ENCODE data around the gene PIGM. TPM values are rescaled to one million over a fixed set of nuclear protein-coding genes. Genes with fewer than 3 reads are reported as not detected.

The PIGM gene
- total RNA-seq, 1 experiment from 2014 or later, result 4.6 TPM

DNA sequence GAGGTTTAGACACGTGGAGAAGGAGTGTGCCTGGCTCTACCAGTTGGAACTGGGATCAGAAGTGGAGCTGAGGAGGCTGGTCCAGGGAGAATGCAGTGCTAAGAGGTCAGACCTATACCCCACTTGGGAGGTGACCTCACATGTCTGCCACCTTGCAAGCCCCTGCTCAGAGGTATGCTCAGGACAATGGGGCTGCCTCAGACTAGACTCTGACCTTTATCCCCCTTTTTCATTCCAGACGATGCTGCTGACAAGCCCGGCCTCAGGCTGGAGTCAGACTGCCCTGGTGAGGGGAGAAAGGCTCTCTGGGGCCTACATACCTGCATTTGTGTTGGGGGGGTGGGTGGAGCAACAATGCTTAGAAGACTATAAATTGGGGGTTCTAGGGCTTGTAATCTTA is 33.0 kb upstream of the PIGM start:
- BruUV-seq (replicated peaks), result no TSS peak
- Histone ChIP-seq H3K9me3 (ENCODE audit: low read depth, low read length, poor library complexity, severe bottlenecking) (no peaks in the 10 kb centered on the region), H3K4me3 (ENCODE audit: low read depth, low read length, poor library complexity, severe bottlenecking) (no peak overlapping the region), H3K36me3 (ENCODE audit: insufficient read depth, low read length, poor library complexity, severe bottlenecking) (no peaks in the 10 kb centered on the region), H3K27ac (ENCODE audit: low read depth, low read length, poor library complexity, severe bottlenecking) (no peak overlapping the region), H3K4me1 (ENCODE audit: insufficient read depth, low read length, poor library complexity, severe bottlenecking) (no peaks in the 10 kb centered on the region), H3K27me3 (replicated peaks; ENCODE audit: insufficient read depth, low read depth, low read length, poor library complexity) (peaks cover 4% of the 10 kb centered on the region)
- ChIA-PET POLR2A (ENCODE audit: low non-redundant PET) (no interaction called here), CTCF (no interaction called here)
- TF ChIP-seq EZH2 (IDR thresholded peaks at IDR 0.05; ENCODE audit: borderline replicate concordance, low read depth, low read length, poor library complexity, severe bottlenecking), result no peak
- TF ChIP-seq CTCF (conservative IDR thresholded peaks at IDR 0.05; ENCODE audit: low read depth, low read length), result no peak
- DNase-seq (ENCODE audit: low spot score), result no peak
- intact Hi-C loops (cut with micrococcal nuclease; ENCODE audit: unreplicated experiment), result no loop called here

DNA sequence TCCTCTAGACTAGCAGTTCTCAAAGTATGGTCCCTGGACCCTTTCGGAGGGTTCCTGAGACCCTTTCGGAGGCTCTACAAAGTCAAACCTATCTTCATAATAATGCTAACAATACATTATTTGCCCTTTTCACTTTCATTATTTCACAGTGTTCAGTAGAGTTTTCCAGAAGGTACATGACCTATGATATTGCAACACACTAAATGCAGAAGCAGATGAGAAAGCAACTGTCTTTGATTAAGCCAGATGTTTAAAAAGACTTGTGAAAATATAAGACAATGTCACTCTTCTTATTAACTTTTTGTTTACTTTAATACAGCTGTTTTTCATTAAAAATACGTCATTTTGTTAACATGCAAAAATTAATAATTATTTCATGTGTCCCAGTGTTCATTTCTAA is 32.4 kb upstream of the PIGM start:
- H3K4me1 ChIP-seq (ENCODE audit: insufficient read depth, low read length, poor library complexity, severe bottlenecking), result no peaks in the 10 kb centered on the region
- H3K27ac ChIP-seq (ENCODE audit: low read depth, low read length, poor library complexity, severe bottlenecking), result no peak overlapping the region
- CTCF ChIA-PET, result interaction anchor here (1.2 kb wide), 1 partner anchor 21 kb away, joined by 3 read pairs; no protein-coding TSS in a partner anchor
- H3K36me3 ChIP-seq (ENCODE audit: insufficient read depth, low read length, poor library complexity, severe bottlenecking), result no peaks in the 10 kb centered on the region
- H3K27me3 ChIP-seq (replicated peaks; ENCODE audit: insufficient read depth, low read depth, low read length, poor library complexity), result peaks cover 4% of the 10 kb centered on the region
- no peaks in the 10 kb centered on the region for H3K9me3 ChIP-seq (ENCODE audit: low read depth, low read length, poor library complexity, severe bottlenecking)
- TF ChIP-seq CTCF (conservative IDR thresholded peaks at IDR 0.05; ENCODE audit: low read depth, low read length) (no peak), EZH2 (IDR thresholded peaks at IDR 0.05; ENCODE audit: borderline replicate concordance, low read depth, low read length, poor library complexity, severe bottlenecking) (no peak)
- H3K4me3 ChIP-seq (ENCODE audit: low read depth, low read length, poor library complexity, severe bottlenecking), result no peak overlapping the region
- POLR2A ChIA-PET (ENCODE audit: low non-redundant PET), result no interaction called here
- BruUV-seq (replicated peaks), result no TSS peak
- intact Hi-C loops (cut with micrococcal nuclease; ENCODE audit: unreplicated experiment), result no loop called here
- no peak for DNase-seq (ENCODE audit: low spot score)

- no peak overlapping the region for H3K27ac ChIP-seq (ENCODE audit: low read depth, low read length, poor library complexity, severe bottlenecking)
- CTCF ChIA-PET, result interaction anchor here (0.7 to 1.2 kb wide), 2 partner anchors 15 to 22 kb away, joined by 3 read pairs; no protein-coding TSS in a partner anchor
- peaks cover 4% of the 10 kb centered on the region for H3K27me3 ChIP-seq (replicated peaks; ENCODE audit: insufficient read depth, low read depth, low read length, poor library complexity)
- TF ChIP-seq CTCF (conservative IDR thresholded peaks at IDR 0.05; ENCODE audit: low read depth, low read length) (no peak), EZH2 (IDR thresholded peaks at IDR 0.05; ENCODE audit: borderline replicate concordance, low read depth, low read length, poor library complexity, severe bottlenecking) (no peak)
- BruUV-seq (replicated peaks), result no TSS peak
- intact Hi-C loops (cut with micrococcal nuclease; ENCODE audit: unreplicated experiment), result no loop called here
- no peaks in the 10 kb centered on the region for H3K9me3 ChIP-seq (ENCODE audit: low read depth, low read length, poor library complexity, severe bottlenecking)
- no peak for DNase-seq (ENCODE audit: low spot score)
- POLR2A ChIA-PET (ENCODE audit: low non-redundant PET), result no interaction called here
- H3K36me3 ChIP-seq (ENCODE audit: insufficient read depth, low read length, poor library complexity, severe bottlenecking), result no peaks in the 10 kb centered on the region
- no peaks in the 10 kb centered on the region for H3K4me1 ChIP-seq (ENCODE audit: insufficient read depth, low read length, poor library complexity, severe bottlenecking)
- H3K4me3 ChIP-seq (ENCODE audit: low read depth, low read length, poor library complexity, severe bottlenecking), result no peak overlapping the region
Measured at GRCh38 chr1:160063176-160063575, 31.4 kb upstream of the PIGM start.

Data from A673 (cell line).